Stimulated activated CD8-positive, alpha-beta memory T cell treated with anti-CD3 and anti-CD28 coated beads, Interleukin-7, amount 100 ng/mL, for 24 hours (primary cell): ENCODE measurements around the gene PET100.

Source experiments
- DNase-seq: peaks from one replicate; pipeline ENCODE4 v3.0.0-alpha.2; 2020; ENCODE audit warnings: low read depth

Gene PET100

DNA sequence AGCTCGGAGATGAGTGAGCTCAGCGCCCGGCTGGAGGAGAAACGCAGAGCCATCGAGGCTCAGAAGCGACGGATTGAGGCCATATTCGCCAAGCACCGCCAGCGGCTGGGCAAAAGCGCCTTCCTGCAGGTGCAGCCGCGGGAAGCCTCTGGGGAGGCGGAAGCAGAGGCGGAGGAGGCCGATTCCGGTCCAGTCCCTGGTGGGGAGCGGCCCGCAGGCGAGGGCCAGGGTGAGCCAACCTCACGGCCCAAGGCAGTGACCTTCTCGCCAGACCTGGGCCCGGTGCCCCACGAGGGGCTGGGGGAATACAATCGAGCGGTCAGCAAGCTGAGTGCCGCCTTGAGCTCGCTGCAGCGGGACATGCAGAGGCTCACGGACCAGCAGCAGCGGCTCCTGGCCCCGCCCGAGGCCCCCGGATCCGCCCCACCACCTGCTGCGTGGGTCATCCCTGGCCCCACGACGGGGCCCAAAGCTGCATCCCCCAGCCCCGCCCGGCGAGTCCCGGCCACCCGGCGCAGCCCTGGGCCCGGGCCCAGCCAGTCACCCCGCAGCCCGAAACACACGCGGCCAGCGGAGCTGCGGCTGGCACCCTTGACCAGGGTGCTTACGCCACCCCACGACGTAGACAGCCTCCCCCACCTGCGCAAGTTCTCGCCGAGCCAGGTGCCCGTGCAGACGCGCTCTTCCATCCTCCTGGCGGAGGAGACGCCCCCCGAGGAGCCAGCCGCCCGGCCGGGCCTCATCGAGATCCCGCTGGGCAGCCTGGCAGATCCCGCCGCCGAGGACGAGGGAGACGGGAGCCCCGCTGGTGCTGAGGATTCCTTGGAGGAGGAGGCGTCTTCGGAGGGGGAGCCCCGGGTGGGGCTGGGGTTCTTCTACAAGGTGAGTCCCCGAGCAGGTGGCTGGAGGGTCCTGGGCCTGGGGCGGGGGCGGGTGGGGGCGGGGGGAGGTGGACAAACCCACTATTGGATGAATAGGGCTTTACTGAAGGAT, 17.0 kb upstream of the PET100 start:
- DNase-seq = no peak

- no peak for DNase-seq
Observed at GRCh38 chr19:7614859-7615741, 14.5 kb upstream of the PET100 start.

GRCh38 chr19:7617172-7617571, 12.4 kb upstream of the PET100 start:
- no peak for DNase-seq

DNA sequence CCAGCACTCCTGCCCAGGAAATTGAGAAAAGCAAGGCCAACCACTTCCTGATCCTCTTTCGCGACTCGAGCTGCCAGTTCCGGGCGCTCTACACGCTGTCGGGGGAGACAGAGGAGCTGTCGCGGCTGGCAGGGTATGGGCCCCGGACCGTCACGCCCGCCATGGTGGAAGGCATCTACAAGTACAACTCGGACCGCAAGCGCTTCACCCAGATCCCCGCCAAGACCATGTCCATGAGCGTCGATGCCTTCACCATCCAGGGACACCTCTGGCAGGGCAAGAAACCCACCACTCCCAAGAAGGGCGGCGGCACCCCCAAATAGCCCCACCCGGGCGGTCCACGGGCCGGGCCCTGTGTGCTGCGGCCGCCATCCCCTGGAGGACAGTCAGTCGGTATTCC, 11.9 kb upstream of the PET100 start:
- DNase-seq = no peak

- DNase-seq = no peak
Observed at GRCh38 chr19:7618348-7618747, 11.2 kb upstream of the PET100 start.

- DNase-seq = no peak
Observed at GRCh38 chr19:7618771-7619510, 10.7 kb upstream of the PET100 start.

- no peak for DNase-seq
Observed at GRCh38 chr19:7619671-7620441, 9.7 kb upstream of the PET100 start.

DNA sequence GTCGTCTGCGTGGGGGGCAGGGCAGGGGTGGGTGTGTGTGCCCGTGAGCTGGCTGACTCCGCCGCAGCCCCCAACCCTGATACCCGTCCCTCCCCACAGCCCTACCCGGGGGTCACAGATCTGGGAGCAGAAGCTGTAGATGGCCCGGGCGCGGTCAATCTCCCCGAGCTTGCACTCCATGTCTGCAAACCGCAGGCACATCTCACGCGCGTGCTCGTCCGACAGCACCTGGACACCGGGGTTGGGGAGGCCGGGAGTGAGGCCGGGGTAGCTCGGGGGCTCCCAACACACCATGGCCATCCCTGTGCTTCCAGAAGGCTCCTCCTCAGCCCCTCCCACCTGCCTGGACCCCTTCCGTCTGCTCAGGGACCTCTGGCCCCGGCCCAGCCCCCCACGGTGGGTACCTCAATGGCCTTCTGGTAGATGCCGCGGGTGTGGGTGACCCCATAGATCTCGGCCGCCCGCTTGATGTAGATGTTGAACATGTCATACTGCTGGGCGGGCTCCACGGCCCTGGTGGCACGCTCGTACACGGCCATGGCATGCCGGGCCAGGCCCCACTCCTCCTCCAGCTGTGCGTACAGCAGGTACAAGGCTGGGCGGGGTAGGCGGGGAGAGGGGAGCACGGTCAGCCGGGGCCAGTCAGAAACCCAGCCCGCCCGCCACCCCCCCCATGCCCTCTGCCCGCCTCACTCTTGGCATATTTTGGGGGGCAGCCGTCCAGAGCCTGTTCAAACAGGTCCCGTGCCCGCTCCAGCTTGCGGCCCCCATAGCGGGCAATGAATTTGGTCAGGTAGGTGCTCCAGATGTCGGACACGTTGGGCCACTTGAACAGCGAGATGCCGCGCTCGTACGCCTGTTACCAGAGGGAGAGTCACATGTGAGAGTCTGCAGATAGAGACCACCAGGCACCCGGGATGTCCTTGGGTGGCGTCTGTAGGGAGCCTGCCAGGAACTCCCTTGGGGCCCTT, 8.9 kb upstream of the PET100 start:
- DNase-seq = no peak

DNA sequence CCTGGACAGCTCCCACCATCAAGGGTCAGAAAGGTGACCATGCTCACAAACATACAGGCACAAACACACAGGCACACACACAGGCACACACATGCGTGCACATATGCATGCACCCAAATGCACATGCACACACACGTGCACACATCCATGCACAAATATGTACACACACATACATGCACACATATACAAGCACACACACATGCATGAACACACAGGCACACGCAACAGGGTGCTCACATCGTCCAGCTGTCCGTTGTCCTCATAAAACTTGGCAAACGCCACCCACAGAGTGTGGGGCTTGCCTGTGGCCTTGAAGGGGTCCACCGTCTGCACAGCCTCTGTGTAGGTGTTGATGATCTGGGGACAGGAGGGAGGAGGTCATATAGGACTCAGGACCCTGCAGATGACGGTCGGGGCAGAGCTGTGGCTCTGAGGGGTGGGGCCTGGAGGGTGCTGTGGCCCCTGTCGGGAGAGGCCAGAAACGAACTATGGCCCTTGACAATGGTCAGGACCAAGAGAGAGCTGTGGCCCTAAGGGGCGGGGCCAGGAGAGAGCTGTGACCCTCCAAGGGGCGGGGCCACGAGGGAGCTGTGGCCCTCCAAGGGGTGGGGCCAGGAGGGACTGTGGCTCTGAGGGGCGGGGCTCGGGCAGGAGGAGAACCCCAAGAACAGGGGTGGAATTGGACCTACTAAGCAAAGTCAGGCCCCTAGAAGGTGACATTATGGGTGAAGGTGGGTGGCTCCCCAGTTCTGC, 6.5 kb upstream of the PET100 start:
- no peak for DNase-seq

DNA sequence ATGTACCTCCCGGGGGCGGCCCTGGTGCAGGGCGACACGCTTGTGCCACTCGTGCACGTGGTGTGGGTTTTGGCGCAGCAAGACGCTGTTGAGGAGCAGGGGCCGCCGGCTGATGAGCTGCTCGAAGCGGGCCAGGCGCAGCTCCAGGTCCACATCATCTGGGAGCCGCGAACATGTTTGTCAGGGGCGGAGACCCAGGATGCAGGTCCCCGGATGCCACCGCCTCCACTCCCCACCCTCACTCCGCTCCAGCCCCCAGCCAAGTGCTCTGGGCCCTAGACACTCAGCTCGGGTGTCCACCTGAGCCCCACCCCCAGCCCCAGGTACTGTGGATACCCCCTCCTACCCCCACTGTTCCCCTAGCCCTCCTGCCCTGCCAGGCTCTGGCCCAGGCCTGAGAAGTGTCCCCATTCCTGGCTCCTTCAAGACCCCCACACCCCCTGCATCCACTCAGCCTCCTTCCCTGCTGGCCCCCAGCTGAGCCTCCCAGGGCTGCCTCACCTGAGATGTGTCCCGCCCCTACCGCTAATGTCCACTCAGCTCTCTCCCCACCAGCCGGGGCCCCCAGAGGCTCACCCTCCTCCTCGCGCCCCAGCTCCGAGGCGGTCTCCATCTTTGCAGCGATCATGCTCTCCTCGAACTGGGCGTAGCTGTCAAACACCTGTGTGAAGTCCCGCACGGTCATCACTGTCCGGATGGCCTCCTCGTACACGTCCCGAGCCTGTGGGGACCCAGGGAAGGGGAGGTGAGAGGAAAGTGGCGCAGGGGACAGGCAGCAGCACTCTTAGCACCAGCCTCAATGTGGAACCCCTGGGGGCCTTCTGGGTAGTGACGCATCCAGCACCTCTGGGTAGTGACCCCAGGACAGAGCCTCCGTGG, 5.6 kb upstream of the PET100 start:
- no peak for DNase-seq

GRCh38 chr19:7624810-7625209, 4.8 kb upstream of the PET100 start:
- DNase-seq = no peak

DNA sequence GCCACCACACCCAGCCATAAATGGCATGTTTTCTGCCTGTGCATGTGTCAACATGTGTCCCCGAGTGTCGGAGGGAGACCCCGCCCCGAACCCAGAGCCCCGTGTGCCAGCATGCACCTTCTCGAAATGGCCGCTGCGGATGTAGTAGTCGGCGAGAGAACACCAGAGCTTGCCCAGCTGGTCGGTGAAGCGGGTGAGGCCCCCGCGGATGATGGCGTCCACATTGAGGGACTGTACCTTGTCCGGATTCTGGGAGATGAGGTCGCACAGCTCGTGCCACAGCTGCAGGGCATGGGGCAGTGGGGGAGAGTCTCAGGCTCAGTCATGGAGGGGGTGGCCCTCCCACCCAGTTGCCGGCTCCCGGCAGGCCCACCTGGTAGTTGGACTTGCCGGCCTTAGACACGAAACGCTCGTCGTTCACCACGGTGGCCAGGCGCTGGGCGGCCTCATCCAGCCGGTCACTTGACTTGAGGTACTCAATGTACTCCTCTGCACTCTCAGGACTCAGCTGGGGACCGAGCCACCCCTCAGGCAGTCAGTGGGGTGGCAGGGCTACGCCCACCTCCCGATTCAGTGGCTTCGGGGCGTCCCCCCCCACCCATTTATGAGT, 3.7 kb upstream of the PET100 start:
- no peak for DNase-seq

- no peak for DNase-seq
Observed at GRCh38 chr19:7627166-7627565, 2.4 kb upstream of the PET100 start.

DNA sequence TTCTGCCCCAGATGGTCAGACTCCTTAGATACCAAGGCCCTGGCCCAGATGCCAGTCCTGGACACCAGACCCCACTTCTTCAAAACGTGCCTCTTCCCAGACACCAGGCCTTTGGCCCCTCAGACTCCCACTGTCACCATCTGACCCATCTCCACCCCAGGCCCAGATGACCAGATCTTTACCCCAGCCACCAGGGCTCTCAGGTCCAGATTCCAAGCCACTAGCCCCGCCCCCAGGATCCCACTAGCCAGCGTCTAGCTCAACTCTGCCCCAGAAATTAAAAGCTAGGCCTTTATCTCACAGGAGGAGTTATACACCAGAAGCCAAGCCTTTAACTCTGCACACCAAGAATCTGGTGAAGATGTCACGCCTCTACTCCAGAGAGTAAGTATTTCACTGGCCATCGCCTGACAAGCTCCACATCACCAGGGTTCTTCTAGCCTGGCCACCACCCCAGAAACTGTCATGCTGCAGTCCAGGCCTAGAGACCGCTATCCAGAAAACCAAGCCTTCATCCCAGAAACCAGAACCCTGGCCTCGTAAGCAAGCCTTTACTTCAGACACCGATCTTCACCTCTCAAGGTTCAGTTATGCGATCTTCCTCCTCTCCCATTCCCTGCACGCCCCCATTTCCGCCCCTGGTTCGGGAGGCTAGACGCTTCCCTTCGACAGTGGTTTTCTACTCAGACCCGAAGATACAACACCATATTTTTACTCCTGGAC, 843 bp upstream of the PET100 start:
- no peak for DNase-seq

DNA sequence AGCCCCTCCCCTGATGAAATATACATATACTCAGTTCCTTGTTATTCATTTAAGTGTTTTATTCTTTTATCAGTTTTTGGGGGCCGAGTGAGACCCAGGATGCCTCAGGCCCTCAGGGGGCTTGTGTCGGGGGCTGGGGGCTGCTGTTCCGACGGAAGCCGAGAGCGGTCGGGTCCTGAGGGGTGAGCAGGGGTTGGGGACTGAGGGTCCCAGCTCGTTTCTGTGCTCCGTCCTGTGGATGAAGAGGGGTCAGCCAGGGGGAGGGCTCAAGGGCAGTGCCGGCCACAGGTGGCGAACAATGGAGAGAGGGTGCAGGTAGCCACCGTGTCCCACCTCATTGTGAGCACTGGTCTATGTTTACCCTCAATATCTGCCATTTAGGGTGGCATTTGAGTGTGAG, 2.0 kb downstream of the PET100 start:
- DNase-seq = no peak

- DNase-seq = no peak
Observed at GRCh38 chr19:7632340-7633203, 3.0 kb downstream of the PET100 start.
